HG02870 (cell line): Measurements from ENCODE around the gene SIX5.
A peak's percentile ranks its signal among the peaks of the same experiment; 100 is the strongest.

Experiments used
- ATAC-seq: cut with Tn5 transposase; IDR thresholded peaks from one replicate; pipeline ENCODE4 v1.9.1; 2021; ENCODE audit warnings: mild to moderate bottlenecking, moderate library complexity; ENCODE audit not compliant: unreplicated experiment

The SIX5 gene

DNA sequence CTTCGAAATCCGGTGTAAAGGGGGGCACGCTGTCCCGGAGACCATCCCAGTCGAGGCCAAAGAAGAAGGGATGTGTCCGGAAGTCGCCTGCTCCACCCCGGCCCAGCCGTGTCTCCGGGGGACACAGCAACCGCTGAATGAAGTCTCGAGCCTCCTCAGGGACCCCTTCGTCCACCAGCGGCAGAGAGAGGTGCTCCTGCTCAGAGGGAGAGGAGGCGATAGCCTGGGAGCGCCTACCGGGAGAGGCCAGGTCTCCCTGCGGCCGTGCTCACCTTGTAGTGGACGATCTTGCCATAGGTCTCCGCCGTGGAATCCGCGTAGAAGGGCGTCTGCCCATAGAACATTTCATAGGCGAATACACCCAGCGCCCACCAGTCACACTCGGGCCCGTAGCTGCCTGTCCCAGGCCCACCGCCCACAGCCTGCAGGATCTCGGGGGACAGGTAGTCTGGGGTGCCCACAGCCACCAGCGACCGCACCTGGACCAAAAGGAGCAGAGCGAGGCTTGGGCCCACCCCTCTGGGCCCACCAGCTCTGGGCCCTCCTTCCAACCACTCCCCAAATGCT, 8.4 kb upstream of the SIX5 start:
- no peak for ATAC-seq

- ATAC-seq, result no peak
Measured at GRCh38 chr19:45774765-45775164, 5.7 kb upstream of the SIX5 start.

DNA sequence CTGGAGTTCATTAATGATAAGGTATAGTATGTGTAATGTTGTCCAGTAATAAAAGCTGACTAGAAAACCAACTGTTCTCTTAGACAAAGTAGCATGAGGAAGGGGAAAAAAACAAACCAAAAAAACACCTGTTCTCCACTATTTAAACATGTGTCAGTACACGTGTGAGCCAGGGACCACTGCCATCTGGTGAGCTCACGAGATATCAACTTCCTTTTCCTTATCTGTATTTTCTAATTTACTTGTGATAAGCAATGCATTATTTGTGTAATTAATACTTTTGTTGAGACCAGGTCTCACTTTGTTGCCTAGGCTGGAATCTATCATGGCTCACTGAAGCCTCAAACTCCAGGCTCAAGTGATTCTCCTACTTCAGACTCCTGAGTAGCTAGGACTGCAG, 4.3 kb upstream of the SIX5 start:
- no peak for ATAC-seq

GRCh38 chr19:45772912-45773311, 3.9 kb upstream of the SIX5 start:
- ATAC-seq, result no peak

- no peak for ATAC-seq
Measured at GRCh38 chr19:45772130-45772840, 3.2 kb upstream of the SIX5 start.

DNA sequence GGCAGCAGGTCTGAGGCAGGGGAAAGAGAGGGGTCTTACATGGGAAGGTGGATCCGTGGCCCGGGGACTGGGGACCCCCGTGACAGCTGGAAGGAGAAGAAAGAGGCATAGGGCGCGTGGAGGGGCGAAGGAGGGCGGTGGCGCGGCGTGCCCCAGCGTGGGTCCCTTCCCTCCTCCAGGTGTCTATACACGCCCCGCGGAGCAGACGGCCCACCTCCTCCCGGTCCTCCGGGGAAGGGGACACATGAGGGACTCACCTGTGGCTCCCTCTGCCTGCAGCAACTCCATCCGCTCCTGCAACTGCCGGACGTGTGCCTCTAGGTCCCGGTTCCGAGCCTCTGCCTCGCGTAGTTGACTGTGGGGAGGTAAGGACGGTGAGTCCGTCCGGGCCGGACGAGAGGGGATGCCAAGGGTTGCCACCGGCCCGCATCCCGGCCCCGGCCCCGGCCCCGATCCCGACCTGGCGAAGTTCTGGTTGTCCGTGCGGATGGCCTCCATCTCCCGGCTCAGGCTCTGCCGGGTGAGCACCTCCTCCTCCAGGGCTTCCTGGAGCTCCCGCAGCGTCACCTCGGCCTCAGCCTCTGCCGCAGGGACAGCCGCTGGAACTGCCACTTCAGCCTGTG, 2.4 kb upstream of the SIX5 start:
- no peak for ATAC-seq

- ATAC-seq, result peak; percentile 45
Measured at GRCh38 chr19:45770192-45771101, 1.4 kb upstream of the SIX5 start.

DNA sequence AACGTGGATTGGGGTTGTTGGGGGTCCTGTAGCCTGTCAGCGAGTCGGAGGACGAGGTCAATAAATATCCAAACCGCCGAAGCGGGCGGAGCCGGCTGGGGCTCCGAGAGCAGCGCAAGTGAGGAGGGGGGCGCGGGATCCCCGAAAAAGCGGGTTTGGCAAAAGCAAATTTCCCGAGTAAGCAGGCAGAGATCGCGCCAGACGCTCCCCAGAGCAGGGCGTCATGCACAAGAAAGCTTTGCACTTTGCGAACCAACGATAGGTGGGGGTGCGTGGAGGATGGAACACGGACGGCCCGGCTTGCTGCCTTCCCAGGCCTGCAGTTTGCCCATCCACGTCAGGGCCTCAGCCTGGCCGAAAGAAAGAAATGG, 754 bp upstream of the SIX5 start:
- ATAC-seq, result no peak

GRCh38 chr19:45768655-45768983, 433 bp downstream of the SIX5 start:
- no peak for ATAC-seq

DNA sequence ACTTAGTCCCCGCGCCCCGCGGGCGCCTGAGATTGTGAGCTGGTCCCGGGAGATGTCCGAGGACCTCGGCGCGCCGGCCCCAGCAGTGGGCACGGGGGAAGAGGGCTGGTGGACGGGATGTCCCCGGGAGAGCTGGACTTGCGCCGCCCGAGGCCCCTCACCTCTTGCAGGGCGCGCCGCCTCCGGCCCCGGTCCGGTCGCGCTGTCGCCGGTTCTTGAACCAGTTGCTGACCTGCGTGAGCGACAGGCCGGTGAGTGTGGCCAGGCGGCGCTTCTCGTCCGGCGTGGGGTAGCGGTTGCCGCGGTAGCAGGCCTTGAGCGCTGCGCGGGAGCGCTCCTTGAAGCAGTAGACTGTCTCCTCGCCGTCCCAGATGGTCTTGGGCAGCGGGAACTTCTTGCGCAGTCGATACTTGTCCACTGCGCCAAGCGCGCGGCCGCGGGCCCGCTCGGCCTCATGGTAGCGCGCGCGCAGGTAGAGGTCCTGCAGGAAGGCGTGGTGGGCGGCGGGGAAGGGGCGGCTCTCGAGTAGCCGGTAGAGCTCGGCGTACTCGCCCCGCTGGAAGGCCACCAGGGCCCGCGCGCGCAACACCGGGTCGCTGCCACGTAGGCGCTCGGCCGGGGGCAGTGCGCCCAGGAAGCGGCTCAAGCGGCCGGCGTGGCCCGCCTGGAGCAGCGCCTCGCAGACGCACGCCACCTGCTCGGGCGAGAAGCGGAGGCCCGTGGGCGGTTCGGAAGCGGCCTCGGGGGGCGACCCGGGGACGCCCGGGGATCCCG, 984 bp downstream of the SIX5 start:
- no peak for ATAC-seq

- no peak for ATAC-seq
Measured at GRCh38 chr19:45767410-45767880, 1.6 kb downstream of the SIX5 start.

GRCh38 chr19:45766869-45767346, 2.1 kb downstream of the SIX5 start:
- no peak for ATAC-seq

GRCh38 chr19:45766296-45766868, 2.7 kb downstream of the SIX5 start:
- ATAC-seq, result no peak

DNA sequence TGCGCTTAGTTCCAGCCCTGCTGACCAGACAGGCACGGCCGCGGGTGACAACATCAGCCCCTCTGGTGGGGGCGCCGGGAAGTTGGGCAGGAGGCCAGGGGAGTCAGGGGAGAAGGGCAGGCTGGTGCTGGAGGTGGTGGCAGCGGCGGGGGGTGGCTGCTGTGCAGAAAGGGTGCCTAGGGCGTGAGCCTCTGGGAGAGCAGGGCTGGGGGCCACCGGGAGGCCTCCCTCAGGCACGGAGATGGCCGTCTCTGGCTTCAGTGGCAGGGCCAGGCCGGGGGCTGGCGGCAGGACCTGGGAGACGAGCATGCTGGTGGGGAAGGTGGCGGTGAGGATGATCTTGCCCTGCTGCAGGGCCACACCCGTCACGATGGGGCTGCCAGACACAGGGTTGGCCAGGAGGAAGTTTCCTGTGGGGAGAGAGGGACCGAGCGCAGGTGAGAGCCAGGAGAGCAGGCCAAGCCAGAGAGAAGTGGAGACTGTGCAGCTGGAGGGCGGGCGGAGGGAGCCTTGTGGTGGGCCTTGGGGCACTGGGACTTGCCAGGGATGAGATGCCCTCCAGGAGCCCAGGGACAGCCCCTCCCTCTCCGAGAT, 3.3 kb downstream of the SIX5 start:
- no peak for ATAC-seq

- no peak for ATAC-seq
Measured at GRCh38 chr19:45764945-45765701, 3.9 kb downstream of the SIX5 start.

GRCh38 chr19:45764475-45764874, 4.6 kb downstream of the SIX5 start:
- no peak for ATAC-seq

GRCh38 chr19:45763691-45764294, 5.3 kb downstream of the SIX5 start:
- no peak for ATAC-seq

DNA sequence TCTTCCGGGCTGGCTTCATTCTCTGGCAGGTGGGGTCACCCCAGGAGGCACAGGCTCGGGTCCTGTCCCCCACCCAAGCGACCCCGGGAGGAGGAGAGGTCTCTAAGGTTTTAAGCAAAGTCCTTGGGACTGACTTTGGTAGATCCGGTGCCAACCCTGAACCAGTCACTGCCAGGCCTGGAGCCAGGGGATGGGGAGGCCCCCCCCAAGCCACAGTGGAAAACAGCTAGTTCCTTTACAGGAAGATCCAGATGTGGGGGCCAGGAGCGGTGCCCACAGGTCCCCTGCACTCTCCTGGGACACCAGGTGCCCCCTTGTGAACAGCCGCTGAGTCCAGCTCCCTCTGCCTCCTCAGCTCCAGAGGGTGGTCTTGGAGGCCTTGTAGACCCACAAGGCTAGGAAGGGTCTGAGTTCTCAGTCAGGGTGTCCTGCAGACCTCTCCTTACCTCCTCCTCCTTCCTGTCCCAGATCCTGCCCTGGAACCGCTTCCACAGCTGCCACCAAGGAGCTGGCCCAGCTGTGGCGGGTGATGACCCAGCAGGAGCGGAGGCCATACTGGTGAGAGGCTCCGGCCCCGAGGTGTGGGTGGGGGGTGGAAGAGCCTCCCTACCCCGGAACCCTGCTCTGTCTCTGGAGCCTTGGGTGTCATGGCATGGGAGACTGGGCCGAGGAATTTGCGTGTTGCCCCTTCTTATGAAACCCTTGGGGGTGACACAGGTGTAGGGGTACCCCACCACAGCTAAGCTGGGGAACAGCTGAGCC, 6.0 kb downstream of the SIX5 start:
- ATAC-seq, result no peak
